SU-DHL-6 (cell line): ENCODE measurements around the gene SLC30A7.

Source experiments
- CTCF ChIP-seq: fragments of 200-600 bp; sonication (generic); IDR thresholded peaks from one replicate; pipeline ENCODE4 v1.5.1; 2017; ENCODE audit warnings: antibody characterized with exemption, mild to moderate bottlenecking, low read length, moderate library complexity; ENCODE audit not compliant: insufficient read depth, poor library complexity, severe bottlenecking
- EZH2phosphoT487 ChIP-seq: fragments of 200-600 bp; sonication (generic), shearing (Covaris generic); conservative IDR thresholded peaks from 2 replicates; pipeline ENCODE4 v1.6.1; 2018; ENCODE audit warnings: mild to moderate bottlenecking, antibody characterized with exemption, low read length, moderate library complexity, mixed read lengths

- TF ChIP-seq CTCF, result no peak
- no peak for TF ChIP-seq EZH2phosphoT487
Measured at GRCh38 chr1:100950781-100951180, 54.9 kb downstream of the SLC30A7 start.
